T-helper 1 cell treated with Interleukin-12 subunit alpha and Interleukin-12 subunit beta and Interleukin-4 antibody, amounts not matched to agents 30 ng/mL and 1 ng/mL, for 36 hours (primary cell): ENCODE data around the gene COPS9. TPM values are rescaled to one million over a fixed set of nuclear protein-coding genes. Genes with fewer than 3 reads are reported as not detected.

Source experiments
- intact Hi-C: fragments of 100-400 bp; cut with micrococcal nuclease; formaldehyde crosslinking; loops from one replicate; pipeline ENCODE4 v1.15.1; 2024
- total RNA-seq: library from RNA; stranded (reverse); gene quantifications from 2 replicates; pipeline ENCODE4 v1.2.3, GENCODE V29; 2022

Gene COPS9
- total RNA-seq, 1 donor from 2014 or later: 111 TPM

DNA sequence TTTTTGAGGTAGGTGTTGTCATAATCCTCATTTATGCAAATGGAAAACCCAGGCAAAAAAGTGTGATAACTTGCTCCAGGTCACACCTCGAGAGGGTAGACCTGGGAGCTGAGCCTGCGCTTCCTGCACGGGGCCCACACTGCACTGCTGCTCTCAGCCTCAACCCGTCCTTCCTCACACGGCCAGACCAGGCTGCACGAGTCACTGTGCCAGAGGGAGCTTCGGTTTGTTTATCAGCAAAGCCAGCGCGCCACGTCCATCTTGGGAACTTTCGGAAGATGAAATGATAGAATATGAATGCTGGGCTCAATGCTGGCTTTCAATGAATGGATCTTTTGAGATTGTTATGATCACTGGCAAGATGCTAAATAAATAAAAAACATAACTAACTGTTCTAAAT is 14.4 kb downstream of the COPS9 start:
- intact Hi-C loops: no loop called here

DNA sequence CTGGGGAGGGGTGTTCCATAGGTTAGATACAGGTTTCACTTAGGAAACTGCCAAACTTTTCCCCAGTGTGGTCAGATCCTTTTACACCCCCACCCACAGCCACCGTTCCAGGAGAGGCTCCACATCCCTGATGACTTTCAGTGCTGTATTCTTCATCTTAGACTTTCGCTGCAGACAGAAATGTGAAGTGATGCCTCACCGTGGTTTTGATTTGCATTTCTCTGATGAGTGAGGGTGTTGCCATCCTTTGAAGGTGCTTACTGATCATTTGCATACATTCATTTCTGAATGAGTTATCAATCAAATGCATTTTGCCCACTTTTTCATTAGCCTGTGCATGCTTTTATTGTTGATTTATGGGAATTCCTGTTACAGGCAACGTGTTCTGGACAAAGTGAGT is 14.9 kb downstream of the COPS9 start:
- intact Hi-C loops: no loop called here

DNA sequence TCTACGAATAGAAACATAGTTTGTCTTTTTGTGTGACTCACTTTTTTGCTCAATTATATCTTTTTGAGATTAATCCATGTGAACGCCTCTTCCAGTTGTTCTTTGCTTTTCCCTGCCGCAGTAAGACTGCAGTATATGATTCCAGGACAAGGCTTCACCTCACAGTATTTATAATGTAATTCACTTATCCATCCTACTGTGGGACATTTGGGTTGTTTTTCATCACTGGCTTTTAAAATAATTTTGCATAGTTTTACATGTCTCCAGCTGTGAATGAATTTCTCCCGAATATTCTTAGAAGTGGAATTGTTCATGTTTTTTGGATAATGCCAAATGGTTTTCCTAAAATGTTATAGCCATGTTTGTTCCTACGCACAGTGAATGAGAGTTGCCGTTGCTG is 21.9 kb downstream of the COPS9 start:
- intact Hi-C loops: no loop called here

DNA sequence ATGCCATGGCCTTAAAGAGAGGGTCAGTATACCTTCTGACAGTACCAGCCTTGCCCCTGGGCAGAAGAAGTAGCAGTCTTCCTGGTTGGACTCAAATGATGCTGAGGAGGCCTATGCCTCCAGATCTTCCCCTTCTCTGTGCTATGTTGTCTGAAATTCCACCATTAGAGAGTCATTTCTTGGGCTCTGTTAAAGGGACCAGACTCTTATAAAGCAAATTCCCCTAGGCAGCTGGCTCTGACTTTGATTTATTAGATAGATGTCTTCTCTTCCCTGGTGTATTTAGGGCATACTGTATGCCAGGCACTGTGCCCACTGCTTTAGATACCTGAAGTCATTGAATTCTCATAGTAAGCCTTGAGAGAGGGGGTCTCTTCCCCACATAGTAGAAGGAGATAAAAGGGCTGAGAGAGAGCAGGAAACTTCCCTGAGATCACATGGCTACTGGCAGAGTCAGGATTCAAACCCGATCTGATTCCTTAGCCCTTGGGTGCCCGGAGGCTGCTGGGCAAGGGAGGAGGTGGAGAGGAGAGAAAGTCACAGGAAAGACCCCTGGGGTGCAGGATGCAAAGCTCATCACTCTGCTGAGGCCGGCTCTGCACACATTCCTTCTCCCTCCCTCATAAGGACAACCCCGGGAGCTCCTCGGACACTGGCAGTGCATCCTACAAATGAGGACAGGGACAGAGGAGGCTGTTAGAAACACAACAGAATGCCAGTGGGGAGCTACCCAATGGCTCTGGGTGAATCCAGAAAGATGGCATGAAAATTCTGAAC is 23.0 kb downstream of the COPS9 start:
- intact Hi-C loops: no loop called here

DNA sequence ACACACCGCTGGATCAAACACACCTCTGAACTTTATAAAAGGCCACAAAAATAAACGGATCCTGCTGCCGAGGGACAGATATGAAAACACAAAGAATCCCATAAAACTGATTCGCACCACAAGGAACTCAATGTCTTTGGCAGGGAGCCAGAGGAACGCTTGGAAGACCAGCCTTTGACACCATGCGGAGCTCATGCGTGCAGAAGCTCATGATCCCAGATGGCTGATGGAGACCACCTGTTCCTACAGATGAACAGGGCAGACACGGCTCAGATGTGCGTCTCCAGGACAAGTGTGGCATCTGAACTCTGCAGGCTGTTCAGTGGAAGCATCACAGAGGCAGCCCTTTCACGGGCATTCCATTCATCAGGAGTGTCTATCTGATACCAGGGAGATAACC is 24.9 kb downstream of the COPS9 start:
- intact Hi-C loops: no loop called here

DNA sequence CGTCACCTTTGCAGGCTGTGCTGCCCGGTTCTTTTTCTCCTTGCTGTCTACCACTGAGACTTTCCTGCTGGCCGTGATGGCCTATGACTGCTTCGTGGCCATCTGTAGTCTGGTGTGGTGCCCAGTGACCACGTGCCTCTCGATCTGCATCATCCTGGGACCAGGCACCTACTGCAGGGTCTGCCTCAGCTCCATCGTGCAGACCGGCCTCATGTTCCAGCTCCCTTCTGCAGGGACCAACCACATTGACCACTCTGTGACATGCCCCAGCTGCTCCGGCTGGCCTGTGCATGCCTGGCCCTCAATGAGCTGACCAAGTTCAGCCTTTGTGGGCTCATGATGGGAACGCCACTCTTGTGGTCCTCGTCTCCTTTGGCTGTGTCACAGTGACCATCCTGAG is 26.7 kb downstream of the COPS9 start:
- intact Hi-C loops: no loop called here

DNA sequence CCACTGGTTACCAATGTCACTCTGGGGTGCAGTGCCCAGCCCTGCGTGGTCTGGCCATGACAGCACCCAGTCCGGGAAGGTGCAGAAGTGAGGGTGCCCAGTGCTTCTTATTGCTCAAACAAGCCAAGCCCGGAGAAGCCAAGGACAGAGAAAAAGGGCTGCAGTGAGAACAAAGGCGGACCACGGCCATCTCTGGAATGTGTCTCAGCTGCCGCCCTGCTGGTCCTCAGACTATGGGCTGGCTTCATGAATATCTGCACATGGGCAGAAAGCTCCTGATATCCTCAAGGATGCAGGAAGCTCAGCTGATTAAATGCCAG is 28.7 kb downstream of the COPS9 start:
- intact Hi-C loops: no loop called here

DNA sequence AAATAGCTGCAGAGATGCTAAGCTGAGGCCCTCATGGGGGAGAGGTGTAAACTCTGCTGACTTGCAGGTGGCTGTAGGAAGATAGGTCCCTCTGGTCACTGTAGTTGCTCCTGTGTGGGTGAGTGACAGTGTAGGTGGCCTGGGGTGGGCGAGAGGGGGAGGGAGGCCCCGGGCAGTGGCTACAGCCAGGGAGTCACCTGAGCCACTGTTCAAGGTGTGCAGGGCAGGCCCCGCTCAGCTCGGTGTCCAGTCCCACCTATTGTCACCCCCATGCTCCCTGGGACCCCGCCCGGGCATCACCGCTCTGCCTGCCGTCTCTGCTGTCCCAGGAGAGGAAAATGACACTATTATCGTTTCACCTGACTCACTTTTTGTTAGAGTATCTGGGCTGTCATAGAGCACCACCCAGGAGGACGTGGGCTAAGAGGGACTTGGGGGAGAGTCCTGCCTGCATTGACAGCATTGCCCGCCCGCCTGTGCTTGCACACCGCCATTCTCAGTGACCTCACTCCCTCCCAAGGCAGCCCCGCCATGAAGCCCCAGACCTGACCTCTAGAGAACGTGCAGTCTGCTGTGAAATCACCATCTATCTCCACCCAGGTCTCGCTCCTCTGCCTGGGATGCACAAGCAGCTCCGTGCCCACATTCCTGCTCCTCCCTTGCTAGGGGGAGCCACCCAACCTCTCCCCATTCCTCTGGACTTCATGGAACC is 29.2 kb downstream of the COPS9 start:
- intact Hi-C loops: no loop called here

DNA sequence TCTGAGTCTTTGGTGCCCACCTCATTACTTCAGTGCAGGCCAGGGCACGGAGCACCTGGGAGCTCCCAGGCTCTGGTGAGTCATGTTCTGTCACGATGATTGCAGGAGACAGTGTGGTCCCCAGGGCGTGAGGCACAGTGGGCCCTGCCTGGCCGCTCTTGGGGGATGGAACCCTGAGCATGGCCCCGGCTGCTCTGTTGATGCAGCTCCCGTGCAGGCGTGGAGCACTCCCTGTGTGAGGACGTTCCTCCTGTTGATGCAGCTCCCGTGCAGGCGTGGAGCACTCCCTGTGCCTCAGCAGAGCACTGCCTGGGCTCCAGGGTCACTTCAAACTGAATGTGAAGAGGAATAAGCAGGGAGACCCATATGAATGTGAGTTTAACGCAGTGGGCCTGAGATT is 30.1 kb downstream of the COPS9 start:
- intact Hi-C loops: no loop called here

DNA sequence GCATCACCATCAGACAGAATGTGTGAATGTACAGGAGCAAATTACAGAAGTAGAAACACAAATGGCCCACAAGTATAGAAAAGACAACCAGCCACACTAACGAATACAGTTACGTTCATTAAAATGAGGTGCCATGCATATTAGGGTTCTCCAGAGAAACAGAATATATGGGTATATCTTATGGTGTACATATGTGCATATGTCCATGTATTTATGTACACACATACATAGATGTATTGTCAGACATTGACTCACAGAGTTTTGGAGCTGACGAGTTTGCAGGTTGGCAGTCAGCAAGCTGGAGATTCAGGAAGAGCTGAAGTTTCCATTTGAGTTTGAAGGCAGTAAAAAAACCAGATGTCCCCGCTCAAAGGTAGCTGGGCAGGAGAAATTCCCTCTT is 33.0 kb downstream of the COPS9 start:
- intact Hi-C loops: no loop called here

DNA sequence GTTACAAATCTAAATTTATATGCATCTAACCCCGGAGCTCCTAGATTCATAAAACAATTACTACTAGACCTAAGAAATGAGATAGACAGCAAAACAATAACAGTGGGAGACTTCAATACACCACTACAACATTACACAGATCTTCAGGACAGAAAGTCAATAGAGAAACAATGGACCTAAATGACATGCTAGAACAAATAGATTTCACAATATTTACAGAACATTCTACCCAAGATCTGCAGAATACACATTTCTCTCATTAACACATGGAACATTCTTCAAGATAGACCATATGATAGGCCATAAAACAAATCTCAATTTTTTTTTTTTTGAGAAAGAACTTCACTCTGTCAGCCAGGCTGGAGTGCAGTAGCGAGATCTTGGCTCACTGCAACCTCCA is 37.8 kb downstream of the COPS9 start:
- intact Hi-C loops: no loop called here

DNA sequence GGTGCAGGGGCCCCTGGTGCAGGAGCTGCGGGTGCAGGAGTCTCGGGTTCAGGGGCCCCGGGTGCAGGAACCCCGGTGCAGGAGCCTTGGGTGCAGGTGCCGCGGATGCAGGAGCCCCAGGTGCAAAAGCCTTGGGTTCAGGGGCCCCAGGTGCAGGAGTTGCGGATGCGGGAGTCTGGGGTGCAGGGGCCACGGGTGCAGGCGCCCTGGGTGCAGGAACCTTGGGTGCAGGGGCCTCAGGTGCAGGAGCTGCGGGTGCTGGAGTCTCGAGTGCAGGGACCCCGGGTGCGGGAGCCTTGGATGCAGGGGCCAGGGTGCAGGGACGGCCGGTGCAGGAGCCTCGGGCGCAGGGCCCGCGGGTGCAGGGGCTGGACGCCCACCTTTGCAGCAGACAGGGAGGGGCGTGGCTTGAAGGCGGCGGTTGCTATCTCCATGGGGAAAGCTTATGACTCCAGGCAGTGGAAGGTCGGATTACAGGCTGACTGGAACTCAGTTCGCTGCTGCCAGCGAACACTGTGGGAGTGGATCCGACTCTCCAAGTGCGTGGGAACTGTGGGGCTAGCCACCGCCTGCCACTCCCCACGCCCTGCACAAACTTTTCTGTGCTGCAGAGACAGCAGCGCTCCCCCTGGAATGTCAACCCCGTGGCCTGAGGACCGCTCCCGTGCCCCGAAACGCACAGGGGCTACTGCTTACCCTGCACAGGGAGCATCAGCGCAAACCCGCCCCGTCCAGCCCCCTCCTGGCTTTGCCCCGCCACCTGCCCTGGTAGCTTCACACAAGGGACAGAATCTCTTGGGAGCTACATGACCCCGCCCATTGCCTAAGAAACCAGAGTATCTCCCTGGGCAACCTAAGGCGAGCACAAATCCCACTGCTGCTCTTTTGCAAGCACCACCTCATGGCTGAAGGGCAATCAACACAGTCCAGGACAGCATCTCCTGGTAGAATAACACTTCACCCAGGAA is 40.3 kb downstream of the COPS9 start:
- intact Hi-C loops: no loop called here

DNA sequence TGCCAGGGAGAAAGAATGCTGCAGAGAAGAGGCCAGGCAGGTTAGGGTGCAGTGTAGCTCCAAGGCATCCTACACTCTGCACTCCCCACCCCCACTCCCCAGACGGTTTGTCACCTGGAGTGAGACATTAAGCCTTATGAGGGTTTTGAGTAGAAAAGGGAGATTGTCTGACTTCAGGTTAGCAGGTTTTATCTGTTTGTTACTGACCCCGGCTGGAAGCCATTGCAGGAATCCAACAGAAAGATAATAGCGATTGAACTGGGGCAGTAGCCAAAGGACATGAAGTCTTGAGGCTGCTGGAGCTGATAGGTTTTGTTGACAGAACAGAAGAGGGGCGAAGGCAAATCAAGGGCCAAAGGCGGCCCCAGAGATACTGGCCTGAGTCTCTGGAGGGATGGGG is 46.8 kb downstream of the COPS9 start:
- intact Hi-C loops: no loop called here

DNA sequence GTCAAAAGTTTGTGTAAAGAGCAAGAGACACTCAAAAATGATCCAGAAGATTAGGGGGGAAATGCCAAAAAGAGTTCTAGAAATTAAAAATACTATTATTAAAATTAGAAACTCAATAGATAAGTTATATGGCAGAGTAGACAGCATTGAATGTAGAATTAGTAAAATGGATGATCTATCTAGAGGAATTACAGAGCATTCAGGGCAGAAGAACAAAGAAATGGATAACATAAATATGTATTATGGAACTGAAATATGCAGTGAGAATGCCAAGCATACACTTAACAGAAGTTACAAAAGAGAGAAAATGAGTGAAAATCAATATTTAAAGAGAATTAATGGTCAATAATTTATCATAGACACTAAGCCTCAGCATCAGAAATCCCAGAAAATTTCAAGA is 49.5 kb downstream of the COPS9 start:
- intact Hi-C loops: no loop called here

Other genes starting within 250 kb of the COPS9 start
- gene NDUFA10, start 111.0 kb downstream of the COPS9 start, total RNA-seq: 91.3 and 97.3 TPM in 2 replicates
- gene OR6B2, start 105.9 kb downstream of the COPS9 start, total RNA-seq: not detected in 2 replicates
- not detected in 2 replicates for gene OR6B3, start 82.8 kb downstream of the COPS9 start, total RNA-seq
- not detected in 2 replicates for gene OTOS, start 4.4 kb upstream of the COPS9 start, total RNA-seq